Measurements from ENCODE around the gene ANKRD13D. TPM values are rescaled to one million over a fixed set of nuclear protein-coding genes. Genes with fewer than 3 reads are reported as not detected.

ANKRD13D gene
- total RNA-seq, 1 experiment from 2014 or later, result 58.9 TPM

DNA sequence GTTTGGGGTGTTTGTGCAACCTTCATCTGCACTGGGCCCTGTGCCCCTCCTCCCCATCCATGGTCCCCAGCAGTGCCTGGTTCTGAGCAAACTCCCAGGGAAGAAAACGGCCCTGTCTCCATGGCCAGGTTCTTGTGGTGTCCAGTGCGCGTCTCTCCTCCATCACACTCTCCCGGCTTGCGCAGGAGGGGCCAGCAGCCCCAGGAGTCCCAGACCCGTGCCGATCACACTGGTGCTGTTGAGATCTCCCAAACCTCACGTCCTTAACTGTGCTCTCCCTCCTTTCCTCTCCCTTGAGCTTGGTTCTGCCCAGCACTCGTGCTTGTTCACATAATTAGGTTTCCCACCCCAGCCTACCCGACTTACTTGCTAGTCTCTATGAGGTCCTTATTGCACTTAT, 33.8 kb upstream of the ANKRD13D start:
- CTCF ChIA-PET, result no interaction called here

DNA sequence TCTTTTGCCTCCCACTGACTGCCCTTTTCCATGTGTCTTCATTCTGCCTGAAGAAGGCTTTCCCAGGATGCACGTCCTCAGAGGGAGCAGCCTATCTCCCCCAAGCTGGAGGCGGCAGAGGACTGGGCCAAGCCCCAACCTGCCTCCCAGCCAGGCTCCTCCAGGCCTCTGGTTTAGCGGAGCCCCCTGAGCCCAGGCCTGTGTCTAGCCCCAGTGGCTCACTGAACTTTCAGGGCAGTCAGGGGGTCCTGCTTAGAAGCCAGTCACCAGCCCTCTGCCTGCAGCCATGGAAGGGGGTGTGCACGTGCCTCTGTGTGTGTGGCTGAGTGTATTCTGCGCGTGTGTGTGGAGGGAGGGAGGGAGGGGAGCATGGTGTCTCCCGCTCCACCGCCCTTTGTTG, 33.2 kb upstream of the ANKRD13D start:
- no peak overlapping the region for H3K27ac ChIP-seq (ENCODE audit: low read length)
- no peaks in the 10 kb centered on the region for H3K4me1 ChIP-seq (ENCODE audit: insufficient read depth, low read length)
- no peak for DNase-seq
- no peak overlapping the region for H3K9ac ChIP-seq (ENCODE audit: low read length)
- ATAC-seq, result no peak
- intact Hi-C loops (cut with micrococcal nuclease), result no loop called here
- TF ChIP-seq EZH2 (IDR thresholded peaks at IDR 0.05; ENCODE audit: low read length, unreplicated experiment), result no peak
- TF ChIP-seq EZH2phosphoT487 (IDR thresholded peaks at IDR 0.05; ENCODE audit: borderline replicate concordance, low read length), result no peak
- TF ChIP-seq, protein P1, sequence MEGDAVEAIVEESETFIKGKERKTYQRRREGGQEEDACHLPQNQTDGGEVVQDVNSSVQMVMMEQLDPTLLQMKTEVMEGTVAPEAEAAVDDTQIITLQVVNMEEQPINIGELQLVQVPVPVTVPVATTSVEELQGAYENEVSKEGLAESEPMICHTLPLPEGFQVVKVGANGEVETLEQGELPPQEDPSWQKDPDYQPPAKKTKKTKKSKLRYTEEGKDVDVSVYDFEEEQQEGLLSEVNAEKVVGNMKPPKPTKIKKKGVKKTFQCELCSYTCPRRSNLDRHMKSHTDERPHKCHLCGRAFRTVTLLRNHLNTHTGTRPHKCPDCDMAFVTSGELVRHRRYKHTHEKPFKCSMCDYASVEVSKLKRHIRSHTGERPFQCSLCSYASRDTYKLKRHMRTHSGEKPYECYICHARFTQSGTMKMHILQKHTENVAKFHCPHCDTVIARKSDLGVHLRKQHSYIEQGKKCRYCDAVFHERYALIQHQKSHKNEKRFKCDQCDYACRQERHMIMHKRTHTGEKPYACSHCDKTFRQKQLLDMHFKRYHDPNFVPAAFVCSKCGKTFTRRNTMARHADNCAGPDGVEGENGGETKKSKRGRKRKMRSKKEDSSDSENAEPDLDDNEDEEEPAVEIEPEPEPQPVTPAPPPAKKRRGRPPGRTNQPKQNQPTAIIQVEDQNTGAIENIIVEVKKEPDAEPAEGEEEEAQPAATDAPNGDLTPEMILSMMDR (conservative IDR thresholded peaks at IDR 0.05; ENCODE audit: low read depth, low read length), result no peak
- H2AFZ ChIP-seq (ENCODE audit: low read length), result no peak overlapping the region
- peaks cover 12% of the 10 kb centered on the region for H3F3A ChIP-seq (ENCODE audit: low read length, unreplicated experiment)
- peaks cover 56% of the 10 kb centered on the region for H3K36me3 ChIP-seq (ENCODE audit: low read depth, low read length)
- no peak overlapping the region for H3K4me2 ChIP-seq (ENCODE audit: low read length)
- H3K4me3 ChIP-seq (ENCODE audit: low read length), result no peak overlapping the region
- ChIA-PET POLR2A (ENCODE audit: unreplicated experiment) (no interaction called here), CTCF (no interaction called here)
- peaks cover 6% of the 10 kb centered on the region; the same call in 1 of the 2 replicates for H4K20me1 ChIP-seq (ENCODE audit: low read length)
- H3K27me3 ChIP-seq (ENCODE audit: low read length), result no peaks in the 10 kb centered on the region
- no peaks in the 10 kb centered on the region for H3K9me3 ChIP-seq (ENCODE audit: low read length)
- H3K9me2 ChIP-seq (replicated peaks; ENCODE audit: low read length), result no peaks in the 10 kb centered on the region
- peaks cover 9% of the 10 kb centered on the region; the same call in 1 of the 2 replicates for H3K79me2 ChIP-seq (ENCODE audit: low read length)
- BruUV-seq (replicated peaks), result no TSS peak

More for the DNA sequence above, 33.8 kb upstream of the ANKRD13D start:
- DNase-seq, result no peak
- intact Hi-C loops (cut with micrococcal nuclease), result no loop called here
- peaks cover 61% of the 10 kb centered on the region for H3K36me3 ChIP-seq (ENCODE audit: low read depth, low read length)
- peaks cover 6% of the 10 kb centered on the region; the same call in 1 of the 2 replicates for H4K20me1 ChIP-seq (ENCODE audit: low read length)
- no peak overlapping the region for H3K4me3 ChIP-seq (ENCODE audit: low read length)
- no peak for ATAC-seq
- no peak overlapping the region for H3K9ac ChIP-seq (ENCODE audit: low read length)
- H3K79me2 ChIP-seq (ENCODE audit: low read length), result peaks cover 14% of the 10 kb centered on the region; the same call in 1 of the 2 replicates
- H3K4me1 ChIP-seq (ENCODE audit: insufficient read depth, low read length), result no peaks in the 10 kb centered on the region
- POLR2A ChIA-PET (ENCODE audit: unreplicated experiment), result interaction anchor here (0.6 kb wide), 1 partner anchor 11 kb away, joined by 4 read pairs; no protein-coding TSS in a partner anchor
- no peak for TF ChIP-seq EZH2phosphoT487 (IDR thresholded peaks at IDR 0.05; ENCODE audit: borderline replicate concordance, low read length)
- TF ChIP-seq, protein P1 (conservative IDR thresholded peaks at IDR 0.05; ENCODE audit: low read depth, low read length), result no peak
- no peak for TF ChIP-seq EZH2 (IDR thresholded peaks at IDR 0.05; ENCODE audit: low read length, unreplicated experiment)
- BruUV-seq (replicated peaks), result no TSS peak
- peaks cover 12% of the 10 kb centered on the region for H3F3A ChIP-seq (ENCODE audit: low read length, unreplicated experiment)
- no peak overlapping the region for H3K27ac ChIP-seq (ENCODE audit: low read length)
- H3K9me3 ChIP-seq (ENCODE audit: low read length), result no peaks in the 10 kb centered on the region
- no peaks in the 10 kb centered on the region for H3K9me2 ChIP-seq (replicated peaks; ENCODE audit: low read length)
- no peaks in the 10 kb centered on the region for H3K27me3 ChIP-seq (ENCODE audit: low read length)
- no peak overlapping the region for H3K4me2 ChIP-seq (ENCODE audit: low read length)
- no peak overlapping the region for H2AFZ ChIP-seq (ENCODE audit: low read length)

DNA sequence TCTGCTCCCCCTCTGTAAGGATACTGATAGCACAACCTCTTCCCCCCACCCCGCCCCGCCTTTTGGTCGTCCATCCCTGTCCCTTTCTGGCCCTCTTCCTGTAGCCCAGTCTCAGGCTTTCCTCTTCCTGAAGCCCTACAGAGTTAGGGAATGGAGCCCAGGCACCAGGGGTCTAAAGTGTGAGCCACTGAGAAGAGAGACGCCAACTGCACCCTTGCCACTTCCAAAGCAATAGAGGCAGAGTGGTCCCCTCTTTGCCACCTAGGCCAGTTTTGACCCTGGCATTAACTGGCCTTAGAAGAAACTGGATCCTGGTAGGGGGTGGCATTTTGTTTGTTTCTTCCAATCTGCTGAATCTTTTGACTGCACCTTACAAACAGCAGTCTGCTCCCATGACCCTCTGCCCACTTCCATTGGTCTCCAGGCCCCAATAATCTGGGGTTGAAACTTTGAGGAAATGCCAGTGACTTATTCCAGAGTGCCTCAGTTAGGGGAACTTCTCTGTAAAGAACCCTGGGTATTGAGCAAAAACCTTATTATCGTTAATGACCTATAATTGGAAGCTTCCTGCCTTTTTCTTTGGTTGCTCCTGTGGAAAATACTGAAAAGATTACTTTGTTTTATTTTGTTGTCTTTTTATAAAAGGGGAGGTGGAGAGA, 32.5 kb upstream of the ANKRD13D start:
- ChIA-PET POLR2A (ENCODE audit: unreplicated experiment) (no interaction called here), CTCF (no interaction called here)
- Histone ChIP-seq H2AFZ (ENCODE audit: low read length) (no peak overlapping the region), H3K36me3 (ENCODE audit: low read depth, low read length) (peaks cover 48% of the 10 kb centered on the region), H3K9me3 (ENCODE audit: low read length) (no peaks in the 10 kb centered on the region), H3K9me2 (replicated peaks; ENCODE audit: low read length) (no peaks in the 10 kb centered on the region), H4K20me1 (ENCODE audit: low read length) (peaks cover 6% of the 10 kb centered on the region; the same call in 1 of the 2 replicates), H3K4me1 (ENCODE audit: insufficient read depth, low read length) (no peaks in the 10 kb centered on the region), H3K27ac (ENCODE audit: low read length) (no peak overlapping the region), H3K27me3 (ENCODE audit: low read length) (no peaks in the 10 kb centered on the region), H3K9ac (ENCODE audit: low read length) (no peak overlapping the region), H3K79me2 (ENCODE audit: low read length) (peaks cover 2% of the 10 kb centered on the region; the same call in 1 of the 2 replicates), H3K4me2 (ENCODE audit: low read length) (no peak overlapping the region), H3K4me3 (ENCODE audit: low read length) (no peak overlapping the region), H3F3A (ENCODE audit: low read length, unreplicated experiment) (peaks cover 12% of the 10 kb centered on the region)
- ATAC-seq (no peak), DNase-seq (no peak)
- no peak for TF ChIP-seq EZH2phosphoT487 (IDR thresholded peaks at IDR 0.05; ENCODE audit: borderline replicate concordance, low read length)
- TF ChIP-seq, protein P1 (conservative IDR thresholded peaks at IDR 0.05; ENCODE audit: low read depth, low read length), result no peak
- no peak for TF ChIP-seq EZH2 (IDR thresholded peaks at IDR 0.05; ENCODE audit: low read length, unreplicated experiment)
- intact Hi-C loops (cut with micrococcal nuclease), result no loop called here
- BruUV-seq (replicated peaks), result TSS peak; percentile 18
